ENCODE data around the gene CHMP4B. TPM values are rescaled to one million over a fixed set of nuclear protein-coding genes. Genes with fewer than 3 reads are reported as not detected.

CHMP4B gene
- total RNA-seq, 1 experiment from 2014 or later = 87.5 TPM

GRCh38 chr20:33890557-33890956 lies 79.4 kb downstream of the CHMP4B start:
- in situ Hi-C loops (cut with HindIII; ENCODE audit: low pct_unique_long_range_greater_than_20kb, low sequenced_read_pairs) = no loop called here
- Histone ChIP-seq H3K4me1 (ENCODE audit: control insufficient read depth, insufficient read depth, low read length) (no peaks in the 10 kb centered on the region), H3K9me3 (ENCODE audit: control insufficient read depth, insufficient read depth, low read depth, low read length) (0 out of 2 replicates have a peak, but pooled peaks cover 3% of the 10 kb centered on the region), H3K27ac (ENCODE audit: low read length) (no peak overlapping the region), H3K4me3 (ENCODE audit: low read depth in 2 of 2, low read length in 2 of 2) (no peak overlapping the region), H3K36me3 (ENCODE audit: control insufficient read depth, insufficient read depth, low read length) (no peaks in the 10 kb centered on the region), H3K27me3 (ENCODE audit: control insufficient read depth, insufficient read depth, low read length) (0 out of 2 replicates have a peak, but pooled peaks cover 2% of the 10 kb centered on the region)
- BruUV-seq (replicated peaks) = no TSS peak
- intact Hi-C loops (cut with micrococcal nuclease; ENCODE audit: unreplicated experiment) = no loop called here
- ChIA-PET CTCF (no interaction called here), POLR2A (no interaction called here)
- TF ChIP-seq CTCF (IDR thresholded peaks at IDR 0.05) (no peak), SIN3A (IDR thresholded peaks at IDR 0.05; ENCODE audit: borderline replicate concordance, insufficient read depth, low read depth, low read length) (no peak), REST (IDR thresholded peaks at IDR 0.05; ENCODE audit: insufficient read depth in 1 of 2, low read depth in 2 of 2, low read length in 1 of 2) (no peak), TCF7L2 (IDR thresholded peaks at IDR 0.05; ENCODE audit: low read depth, low read length) (no peak), POLR2AphosphoS5 (IDR thresholded peaks at IDR 0.05; ENCODE audit: low read depth, low read length) (no peak)
- DNase-seq (ENCODE audit: low read depth, low spot score) (no peak), ATAC-seq (no peak)

DNA sequence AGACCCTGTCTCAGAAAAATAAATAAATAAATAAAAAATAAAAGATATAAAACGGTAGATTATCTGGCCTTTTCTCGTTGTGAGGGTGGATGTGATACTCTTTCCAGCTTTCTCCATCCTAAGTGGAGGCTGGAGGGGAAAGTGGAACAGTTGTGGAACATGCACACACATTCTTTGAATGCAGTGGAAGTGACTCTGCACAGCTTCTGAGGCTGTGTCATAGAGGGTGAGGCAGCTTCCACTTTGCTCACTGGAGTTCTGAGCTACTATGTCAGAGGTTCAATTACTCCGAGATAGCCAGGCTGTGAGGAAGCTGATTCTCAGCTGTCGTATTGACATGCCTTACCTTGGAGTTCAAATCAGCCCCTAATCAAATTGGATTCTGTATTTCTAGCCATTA lies 82.2 kb downstream of the CHMP4B start:
- no peak for TF ChIP-seq CTCF (IDR thresholded peaks at IDR 0.05)
- Histone ChIP-seq H3K27me3 (ENCODE audit: control insufficient read depth, insufficient read depth, low read length) (0 out of 2 replicates have a peak, but pooled peaks cover 4% of the 10 kb centered on the region), H3K4me1 (ENCODE audit: control insufficient read depth, insufficient read depth, low read length) (no peaks in the 10 kb centered on the region), H3K4me3 (ENCODE audit: low read depth in 2 of 2, low read length in 2 of 2) (no peak overlapping the region), H3K36me3 (ENCODE audit: control insufficient read depth, insufficient read depth, low read length) (no peaks in the 10 kb centered on the region), H3K27ac (ENCODE audit: low read length) (no peak overlapping the region), H3K9me3 (ENCODE audit: control insufficient read depth, insufficient read depth, low read depth, low read length) (0 out of 2 replicates have a peak, but pooled peaks cover 3% of the 10 kb centered on the region)
- POLR2A ChIA-PET = interaction anchor here (0.7 kb wide), 1 partner anchor 25 kb away, joined by 3 read pairs; no protein-coding TSS in a partner anchor
- in situ Hi-C loops (cut with HindIII; ENCODE audit: low pct_unique_long_range_greater_than_20kb, low sequenced_read_pairs) (no loop called here), intact Hi-C loops (cut with micrococcal nuclease; ENCODE audit: unreplicated experiment) (no loop called here)
- no TSS peak for BruUV-seq (replicated peaks)
- DNase-seq (ENCODE audit: low read depth, low spot score) (no peak), ATAC-seq (no peak)
- CTCF ChIA-PET = no interaction called here
